Measurements from ENCODE around the gene NEUROG1.

DNA sequence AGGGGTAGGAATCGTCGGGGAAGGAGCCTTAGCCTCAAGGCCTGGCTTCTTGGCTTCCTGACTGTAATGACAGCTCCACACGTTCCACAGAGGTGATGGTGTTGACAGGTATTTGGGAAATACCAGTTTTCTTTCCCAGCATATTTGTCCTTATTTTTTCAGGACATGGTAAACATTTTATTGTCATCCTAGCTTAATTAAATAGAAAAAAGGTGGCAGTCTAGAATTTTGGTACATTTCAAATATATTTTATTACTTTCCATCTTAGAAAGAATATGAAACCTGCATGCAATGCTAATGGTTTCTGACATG is 34.6 kb upstream of the NEUROG1 start:
- TF ChIP-seq MXI1 (conservative IDR thresholded peaks at IDR 0.05; ENCODE audit: poor library complexity, severe bottlenecking): no peak
- no peak for TF ChIP-seq RAD21 (conservative IDR thresholded peaks at IDR 0.05)
- no peak for TF ChIP-seq SMC3 (conservative IDR thresholded peaks at IDR 0.05; ENCODE audit: poor library complexity)
- no peak for TF ChIP-seq EZH2 (IDR thresholded peaks at IDR 0.05; ENCODE audit: borderline replicate concordance, insufficient read depth, low read length, poor library complexity, severe bottlenecking)
- TF ChIP-seq, protein P1, sequence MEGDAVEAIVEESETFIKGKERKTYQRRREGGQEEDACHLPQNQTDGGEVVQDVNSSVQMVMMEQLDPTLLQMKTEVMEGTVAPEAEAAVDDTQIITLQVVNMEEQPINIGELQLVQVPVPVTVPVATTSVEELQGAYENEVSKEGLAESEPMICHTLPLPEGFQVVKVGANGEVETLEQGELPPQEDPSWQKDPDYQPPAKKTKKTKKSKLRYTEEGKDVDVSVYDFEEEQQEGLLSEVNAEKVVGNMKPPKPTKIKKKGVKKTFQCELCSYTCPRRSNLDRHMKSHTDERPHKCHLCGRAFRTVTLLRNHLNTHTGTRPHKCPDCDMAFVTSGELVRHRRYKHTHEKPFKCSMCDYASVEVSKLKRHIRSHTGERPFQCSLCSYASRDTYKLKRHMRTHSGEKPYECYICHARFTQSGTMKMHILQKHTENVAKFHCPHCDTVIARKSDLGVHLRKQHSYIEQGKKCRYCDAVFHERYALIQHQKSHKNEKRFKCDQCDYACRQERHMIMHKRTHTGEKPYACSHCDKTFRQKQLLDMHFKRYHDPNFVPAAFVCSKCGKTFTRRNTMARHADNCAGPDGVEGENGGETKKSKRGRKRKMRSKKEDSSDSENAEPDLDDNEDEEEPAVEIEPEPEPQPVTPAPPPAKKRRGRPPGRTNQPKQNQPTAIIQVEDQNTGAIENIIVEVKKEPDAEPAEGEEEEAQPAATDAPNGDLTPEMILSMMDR (IDR thresholded peaks at IDR 0.05; ENCODE audit: poor library complexity, severe bottlenecking): no peak
- no peak for TF ChIP-seq POLR2AphosphoS5 (IDR thresholded peaks at IDR 0.05)
- no peak for TF ChIP-seq EP300 (conservative IDR thresholded peaks at IDR 0.05; ENCODE audit: poor library complexity, severe bottlenecking)
- TF ChIP-seq, protein P2, sequence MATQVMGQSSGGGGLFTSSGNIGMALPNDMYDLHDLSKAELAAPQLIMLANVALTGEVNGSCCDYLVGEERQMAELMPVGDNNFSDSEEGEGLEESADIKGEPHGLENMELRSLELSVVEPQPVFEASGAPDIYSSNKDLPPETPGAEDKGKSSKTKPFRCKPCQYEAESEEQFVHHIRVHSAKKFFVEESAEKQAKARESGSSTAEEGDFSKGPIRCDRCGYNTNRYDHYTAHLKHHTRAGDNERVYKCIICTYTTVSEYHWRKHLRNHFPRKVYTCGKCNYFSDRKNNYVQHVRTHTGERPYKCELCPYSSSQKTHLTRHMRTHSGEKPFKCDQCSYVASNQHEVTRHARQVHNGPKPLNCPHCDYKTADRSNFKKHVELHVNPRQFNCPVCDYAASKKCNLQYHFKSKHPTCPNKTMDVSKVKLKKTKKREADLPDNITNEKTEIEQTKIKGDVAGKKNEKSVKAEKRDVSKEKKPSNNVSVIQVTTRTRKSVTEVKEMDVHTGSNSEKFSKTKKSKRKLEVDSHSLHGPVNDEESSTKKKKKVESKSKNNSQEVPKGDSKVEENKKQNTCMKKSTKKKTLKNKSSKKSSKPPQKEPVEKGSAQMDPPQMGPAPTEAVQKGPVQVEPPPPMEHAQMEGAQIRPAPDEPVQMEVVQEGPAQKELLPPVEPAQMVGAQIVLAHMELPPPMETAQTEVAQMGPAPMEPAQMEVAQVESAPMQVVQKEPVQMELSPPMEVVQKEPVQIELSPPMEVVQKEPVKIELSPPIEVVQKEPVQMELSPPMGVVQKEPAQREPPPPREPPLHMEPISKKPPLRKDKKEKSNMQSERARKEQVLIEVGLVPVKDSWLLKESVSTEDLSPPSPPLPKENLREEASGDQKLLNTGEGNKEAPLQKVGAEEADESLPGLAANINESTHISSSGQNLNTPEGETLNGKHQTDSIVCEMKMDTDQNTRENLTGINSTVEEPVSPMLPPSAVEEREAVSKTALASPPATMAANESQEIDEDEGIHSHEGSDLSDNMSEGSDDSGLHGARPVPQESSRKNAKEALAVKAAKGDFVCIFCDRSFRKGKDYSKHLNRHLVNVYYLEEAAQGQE (IDR thresholded peaks at IDR 0.05; ENCODE audit: borderline replicate concordance): no peak
